Mesenchymal stem cell (in vitro differentiated cells and primary cell): ENCODE results near the gene ZCCHC7.

Experiments used
- DNase-seq: peaks from one replicate; pipeline ENCODE4 v3.0.0-alpha.2; 2013
- H2AFZ ChIP-seq: one replicate; pipeline ENCODE4 v1.6.1; 2013; ENCODE audit warnings: low read depth, mild to moderate bottlenecking, control low read depth, inconsistent platforms, low read length, moderate library complexity
- H2AK5ac ChIP-seq: 2 replicates; pipeline ENCODE4 v1.6.1; 2013; ENCODE audit warnings: low read length, moderate library complexity, mild to moderate bottlenecking, inconsistent platforms; ENCODE audit not compliant: severe bottlenecking
- H2BK120ac ChIP-seq: one replicate; pipeline ENCODE4 v1.6.1; 2013; ENCODE audit warnings: low read depth, mild to moderate bottlenecking, inconsistent platforms, low read length, moderate library complexity
- H2BK12ac ChIP-seq, 2 experiments: one replicate each; pipeline ENCODE4 v1.6.1; 2013; ENCODE audit warnings: inconsistent platforms in 2 of 2, low read length in 2 of 2, mild to moderate bottlenecking in 2 of 2, moderate library complexity in 2 of 2, control low read depth in 1 of 2
- H2BK15ac ChIP-seq: one replicate; pipeline ENCODE4 v1.6.1; 2013; ENCODE audit warnings: mild to moderate bottlenecking, low read depth, inconsistent platforms; ENCODE audit not compliant: poor library complexity, severe bottlenecking
- H2BK5ac ChIP-seq: 2 replicates; pipeline ENCODE4 v1.6.1; 2013; ENCODE audit warnings: low read depth, mild to moderate bottlenecking, low read length, control low read depth, inconsistent platforms; ENCODE audit not compliant: poor library complexity, severe bottlenecking
- H3K14ac ChIP-seq, 2 experiments: one replicate each; pipeline ENCODE4 v1.6.1; 2013; ENCODE audit warnings: inconsistent platforms in 2 of 2, low read length in 2 of 2, control low read depth in 1 of 2, mild to moderate bottlenecking in 1 of 2, moderate library complexity in 1 of 2
- H3K18ac ChIP-seq, 2 experiments: one replicate each; pipeline ENCODE4 v1.6.1; 2013; ENCODE audit warnings: inconsistent platforms in 2 of 2, low read length in 2 of 2, control low read depth in 1 of 2, low read depth in 1 of 2, mild to moderate bottlenecking in 1 of 2
- H3K23ac ChIP-seq, 2 experiments: one replicate each; pipeline ENCODE4 v1.6.1; 2013; ENCODE audit warnings: inconsistent platforms in 2 of 2, low read length in 2 of 2, mild to moderate bottlenecking in 2 of 2, moderate library complexity in 2 of 2, control low read depth in 1 of 2
- H3K27ac ChIP-seq: 2 replicates; pipeline ENCODE4 v1.5.1; 2013; ENCODE audit warnings: mild to moderate bottlenecking, moderate library complexity, low read length, control low read depth, inconsistent platforms; ENCODE audit not compliant: poor library complexity, severe bottlenecking
- H3K27me3 ChIP-seq, 2 experiments: 2 replicates each; pipeline versions ENCODE4 v1.6.1 to v1.7.0; 2013; ENCODE audit warnings: low read length in 2 of 2, mild to moderate bottlenecking in 2 of 2, moderate library complexity in 2 of 2, control low read depth in 1 of 2, inconsistent platforms in 1 of 2; ENCODE audit not compliant: control insufficient read depth in 1 of 2, insufficient read depth in 1 of 2
- H3K36me3 ChIP-seq, 2 experiments: 2 replicates each; pipeline versions ENCODE4 v1.6.1 to v1.7.0; 2013; ENCODE audit warnings: low read length in 2 of 2, control low read depth in 1 of 2, inconsistent platforms in 1 of 2, low read depth in 1 of 2, mild to moderate bottlenecking in 1 of 2; ENCODE audit not compliant: insufficient read depth in 2 of 2, control insufficient read depth in 1 of 2
- H3K4ac ChIP-seq, 2 experiments: one replicate each; pipeline ENCODE4 v1.6.1; 2013; ENCODE audit warnings: inconsistent platforms in 2 of 2, low read length in 2 of 2, mild to moderate bottlenecking in 2 of 2, moderate library complexity in 2 of 2, control low read depth in 1 of 2, low read depth in 1 of 2
- H3K4me1 ChIP-seq: 2 replicates; pipeline ENCODE4 v1.6.1; 2013; ENCODE audit warnings: low read depth, low read length, control low read depth; ENCODE audit not compliant: control insufficient read depth, insufficient read depth
- H3K4me2 ChIP-seq: 2 replicates; pipeline ENCODE4 v1.6.1; 2013; ENCODE audit warnings: low read length, mild to moderate bottlenecking, inconsistent platforms; ENCODE audit not compliant: poor library complexity, severe bottlenecking
- H3K4me3 ChIP-seq, 2 experiments: 2 replicates each; pipeline versions ENCODE4 v1.5.1 to v1.7.0; 2013; ENCODE audit warnings: low read length in 2 of 2, mild to moderate bottlenecking in 2 of 2, control low read depth in 1 of 2, low read depth in 1 of 2; ENCODE audit not compliant: insufficient read depth in 1 of 2
- H3K79me1 ChIP-seq: replicated peaks from 2 replicates; pipeline ENCODE4 v1.6.1; 2013; ENCODE audit warnings: mild to moderate bottlenecking, control low read depth, low read length, inconsistent platforms; ENCODE audit not compliant: poor library complexity, severe bottlenecking
- H3K9ac ChIP-seq: 2 replicates; pipeline ENCODE4 v1.7.0; 2013; ENCODE audit warnings: mild to moderate bottlenecking, low read length, moderate library complexity
- H3K9me3 ChIP-seq: 2 replicates; pipeline ENCODE4 v1.7.0; 2013; ENCODE audit warnings: mild to moderate bottlenecking, low read length; ENCODE audit not compliant: control insufficient read depth
- H4K8ac ChIP-seq: one replicate; pipeline ENCODE4 v1.6.1; 2013; ENCODE audit warnings: inconsistent platforms, mild to moderate bottlenecking, low read length, moderate library complexity
- H4K91ac ChIP-seq: one replicate; pipeline ENCODE4 v1.6.1; 2013; ENCODE audit warnings: mild to moderate bottlenecking, low read length, inconsistent platforms
- WGBS: methylation state at CpG from one replicate; pipeline ENCODE4 v1.1.7; 2013; ENCODE audit warnings: mixed read lengths; 5-methylcytosine and 5-hydroxymethylcytosine counted together

Gene ZCCHC7

DNA sequence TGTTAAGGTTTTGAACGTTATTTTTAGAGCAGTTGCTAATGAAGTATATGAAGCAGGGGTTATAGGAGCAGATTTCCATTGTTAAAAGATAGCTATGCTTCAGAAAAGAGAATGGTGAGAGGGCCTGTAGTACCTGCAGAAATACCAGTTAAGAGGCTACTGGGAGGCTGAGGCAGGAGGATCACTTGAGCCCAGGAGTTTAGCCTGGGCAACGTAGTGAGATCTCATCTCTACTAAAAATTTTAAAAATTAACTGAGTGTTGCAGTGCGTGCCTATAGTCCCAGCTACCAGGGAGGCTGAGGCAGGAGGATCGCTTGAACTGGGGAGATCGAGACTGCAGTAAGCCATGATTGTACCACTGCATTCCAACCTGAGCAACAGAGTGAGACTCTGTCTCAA is 148.8 kb downstream of the ZCCHC7 start:
- no peak for DNase-seq
- Histone ChIP-seq H3K18ac (no peak overlapping the region), H2BK15ac (no peak overlapping the region), H3K9me3 (peaks cover 5% of the 10 kb centered on the region), H3K4me3 (no peak overlapping the region), H3K27me3 (no peaks in the 10 kb centered on the region), H2AFZ (no peak overlapping the region), H2BK12ac (no peak overlapping the region), H3K27ac (no peak overlapping the region), H4K91ac (no peak overlapping the region), H2BK5ac (no peak overlapping the region), H3K79me1 (peaks cover 9% of the 10 kb centered on the region), H3K4ac (no peak overlapping the region), H3K36me3 (peaks cover 0 to 3% of the 10 kb centered on the region in 2 experiments), H4K8ac (no peak overlapping the region), H3K14ac (no peak overlapping the region), H3K4me1 (no peaks in the 10 kb centered on the region), H3K23ac (no peak overlapping the region), H2AK5ac (no peak overlapping the region), H2BK120ac (no peak overlapping the region), H3K4me2 (no peak overlapping the region), H3K9ac (no peak overlapping the region)
- 97% methylated on average over 3 of the region's 5 CpGs for WGBS

DNA sequence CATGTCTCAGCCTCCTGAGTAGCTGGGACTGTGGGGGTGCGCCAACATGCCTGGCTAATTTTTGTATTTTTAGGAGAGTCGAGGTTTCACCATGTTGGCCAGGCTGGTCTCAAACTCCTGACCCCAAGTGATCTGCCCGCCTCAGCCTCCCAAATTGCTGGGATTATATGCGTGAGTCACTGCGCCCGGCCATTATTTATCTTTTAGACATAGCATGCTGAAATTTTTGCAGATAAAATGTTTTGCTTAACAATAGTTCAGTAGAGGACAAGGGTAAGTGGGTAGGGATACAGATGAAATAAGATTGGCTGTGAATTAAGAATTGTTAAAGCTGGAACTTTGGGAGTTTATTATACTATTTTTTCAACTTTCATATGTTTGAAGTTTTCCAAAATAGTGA is 151.3 kb downstream of the ZCCHC7 start:
- H4K91ac ChIP-seq, result no peak overlapping the region
- H3K23ac ChIP-seq, result no peak overlapping the region
- no peaks in the 10 kb centered on the region for H3K4me1 ChIP-seq
- no peak overlapping the region for H3K4ac ChIP-seq
- no peak overlapping the region for H2BK12ac ChIP-seq
- H3K27ac ChIP-seq, result no peak overlapping the region
- no peak overlapping the region for H2BK5ac ChIP-seq
- no peak overlapping the region for H2BK120ac ChIP-seq
- no peak overlapping the region for H3K14ac ChIP-seq
- H2AFZ ChIP-seq, result no peak overlapping the region
- no peak overlapping the region for H3K9ac ChIP-seq
- no peak overlapping the region for H3K4me2 ChIP-seq
- H3K4me3 ChIP-seq, result no peak overlapping the region
- no peak for DNase-seq
- no peak overlapping the region for H3K18ac ChIP-seq
- H3K27me3 ChIP-seq, result no peaks in the 10 kb centered on the region
- no peak overlapping the region for H2BK15ac ChIP-seq
- H3K36me3 ChIP-seq, result peaks cover 0 to 3% of the 10 kb centered on the region in 2 experiments
- WGBS, result 91% methylated on average over 6 of the region's 6 CpGs
- peaks cover 5% of the 10 kb centered on the region for H3K9me3 ChIP-seq
- H4K8ac ChIP-seq, result no peak overlapping the region
- H2AK5ac ChIP-seq, result no peak overlapping the region
- peaks cover 7% of the 10 kb centered on the region for H3K79me1 ChIP-seq

DNA sequence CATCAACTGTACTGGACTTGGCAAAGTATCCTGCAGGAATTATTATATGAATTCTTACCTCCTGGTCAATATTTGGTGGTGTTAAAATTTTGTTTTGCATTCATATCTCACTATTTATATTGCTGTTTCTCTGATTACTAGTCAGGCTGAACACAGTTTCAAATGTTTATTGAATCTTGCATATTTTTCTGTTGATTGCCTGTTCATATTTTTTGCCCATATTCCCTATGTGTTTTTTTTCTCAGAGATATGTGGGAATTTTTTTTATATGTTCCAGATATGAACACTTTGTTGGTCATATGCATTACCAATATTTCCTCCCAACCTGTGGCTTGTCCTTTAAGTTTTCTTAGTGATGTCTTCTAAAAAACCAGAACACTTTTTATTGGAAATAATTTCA is 153.2 kb downstream of the ZCCHC7 start:
- no peak overlapping the region for H4K91ac ChIP-seq
- H3K4ac ChIP-seq, result no peak overlapping the region
- H2BK12ac ChIP-seq, result no peak overlapping the region
- H3K14ac ChIP-seq, result no peak overlapping the region
- H3K9ac ChIP-seq, result no peak overlapping the region
- H3K9me3 ChIP-seq, result peaks cover 5% of the 10 kb centered on the region
- H3K27ac ChIP-seq, result no peak overlapping the region
- H2BK120ac ChIP-seq, result no peak overlapping the region
- H4K8ac ChIP-seq, result no peak overlapping the region
- no peak overlapping the region for H3K18ac ChIP-seq
- H3K36me3 ChIP-seq, result peaks cover 0 to 3% of the 10 kb centered on the region in 2 experiments
- H3K4me3 ChIP-seq, result no peak overlapping the region
- no peak overlapping the region for H3K4me2 ChIP-seq
- no peak for DNase-seq
- H2AK5ac ChIP-seq, result no peak overlapping the region
- H3K27me3 ChIP-seq, result no peaks in the 10 kb centered on the region
- no peak overlapping the region for H2BK15ac ChIP-seq
- no peak overlapping the region for H2BK5ac ChIP-seq
- H3K4me1 ChIP-seq, result no peaks in the 10 kb centered on the region
- H3K79me1 ChIP-seq, result peaks cover 7% of the 10 kb centered on the region
- H3K23ac ChIP-seq, result no peak overlapping the region
- H2AFZ ChIP-seq, result no peak overlapping the region

DNA sequence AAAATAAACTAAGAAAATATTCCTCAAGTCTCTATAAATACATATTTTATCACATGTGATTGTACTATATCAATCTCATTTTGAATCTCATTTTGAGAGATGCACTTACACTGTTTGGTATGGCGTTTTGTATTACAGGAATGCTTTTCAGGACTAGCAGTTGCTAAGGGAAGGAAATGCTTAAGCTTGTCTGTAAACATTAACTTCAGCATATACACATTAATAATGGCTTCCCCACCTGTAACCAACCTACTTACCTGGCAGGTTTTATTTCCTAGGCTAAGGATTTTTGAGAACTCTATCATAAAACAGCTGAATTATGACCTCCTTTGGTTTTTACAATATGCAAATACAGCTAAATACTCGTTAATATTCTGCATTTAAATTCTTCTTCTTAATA is 161.2 kb downstream of the ZCCHC7 start:
- no peak overlapping the region for H3K4ac ChIP-seq
- H2BK5ac ChIP-seq, result no peak overlapping the region
- H3K27ac ChIP-seq, result no peak overlapping the region
- 92% methylated on average over 2 of the region's 2 CpGs for WGBS
- no peak overlapping the region for H3K4me3 ChIP-seq
- no peaks in the 10 kb centered on the region for H3K27me3 ChIP-seq
- no peak overlapping the region for H2BK12ac ChIP-seq
- no peak overlapping the region for H4K91ac ChIP-seq
- no peak overlapping the region for H3K23ac ChIP-seq
- no peak overlapping the region for H4K8ac ChIP-seq
- H2AK5ac ChIP-seq, result no peak overlapping the region
- H3K14ac ChIP-seq, result no peak overlapping the region
- no peaks in the 10 kb centered on the region for H3K4me1 ChIP-seq
- no peak for DNase-seq
- H3K9ac ChIP-seq, result no peak overlapping the region
- no peak overlapping the region for H3K4me2 ChIP-seq
- no peak overlapping the region for H2AFZ ChIP-seq
- no peak overlapping the region for H2BK15ac ChIP-seq
- no peak overlapping the region for H3K18ac ChIP-seq
- H2BK120ac ChIP-seq, result no peak overlapping the region
- no peaks in the 10 kb centered on the region for H3K9me3 ChIP-seq
- H3K79me1 ChIP-seq, result peaks cover 12% of the 10 kb centered on the region
- H3K36me3 ChIP-seq, result no peaks in the 10 kb centered on the region
